Medulla oblongata (tissue), 1 donor: ENCODE results near the gene DARS1.
"Not testable (repeated sequence)": the region's sequence is repeated elsewhere in the genome, so short reads cannot be mapped to it uniquely, and the experiment has no call there.

Experiments used
- DNase-seq: peaks from one replicate; pipeline ENCODE4 v3.0.0-alpha.2; 2015; ENCODE audit errors: extremely low spot score

The DARS1 gene

GRCh38 chr2:135885709-135886108, 99.7 kb downstream of the DARS1 start:
- no peak for DNase-seq

GRCh38 chr2:135882415-135882814, 103.0 kb downstream of the DARS1 start:
- DNase-seq = no peak

GRCh38 chr2:135876770-135877169, 108.7 kb downstream of the DARS1 start:
- not testable (repeated sequence) for DNase-seq

- DNase-seq = peak; percentile 98
These were observed 109.2 kb downstream of the DARS1 start, which contains the start of gene MCM6 for GRCh38 chr2:135876066-135876711. MCM6 (minus strand) TSS chr2:135876443; CDS start chr2:135876365, 78 bp downstream.

GRCh38 chr2:135875491-135876065, 109.8 kb downstream of the DARS1 start:
- peak; percentile 26 for DNase-seq

- DNase-seq = no peak
These were observed 110.6 kb downstream of the DARS1 start for GRCh38 chr2:135874777-135875365.

GRCh38 chr2:135870571-135870970, 114.9 kb downstream of the DARS1 start:
- DNase-seq = no peak

GRCh38 chr2:135863233-135863632, 122.2 kb downstream of the DARS1 start:
- no peak for DNase-seq

- DNase-seq = no peak
These were observed 122.7 kb downstream of the DARS1 start for GRCh38 chr2:135862718-135863117.
